A549 treated with AZD2906 at 1 μM for 4 hours (cell line): ENCODE measurements around the gene ZNF792. TPM values are rescaled to one million over a fixed set of nuclear protein-coding genes. Genes with fewer than 3 reads are reported as not detected.

Experiments used
- total RNA-seq: library from RNA; stranded (reverse); fragments of 200-300 nt; extraction: Qiagen RNA extraction; gene quantifications from 5 replicates; pipeline ENCODE4 v1.2.3, GENCODE V29; 2022

Gene ZNF792
- total RNA-seq: 1.3 to 2.1 TPM (median 1.5 TPM) in 5 replicates

GRCh38 chr19:34963573-34964406, at the start of gene ZNF792:
ZNF792 (minus strand) TSS chr19:34964229; CDS start chr19:34963662, 567 bp downstream.

DNA sequence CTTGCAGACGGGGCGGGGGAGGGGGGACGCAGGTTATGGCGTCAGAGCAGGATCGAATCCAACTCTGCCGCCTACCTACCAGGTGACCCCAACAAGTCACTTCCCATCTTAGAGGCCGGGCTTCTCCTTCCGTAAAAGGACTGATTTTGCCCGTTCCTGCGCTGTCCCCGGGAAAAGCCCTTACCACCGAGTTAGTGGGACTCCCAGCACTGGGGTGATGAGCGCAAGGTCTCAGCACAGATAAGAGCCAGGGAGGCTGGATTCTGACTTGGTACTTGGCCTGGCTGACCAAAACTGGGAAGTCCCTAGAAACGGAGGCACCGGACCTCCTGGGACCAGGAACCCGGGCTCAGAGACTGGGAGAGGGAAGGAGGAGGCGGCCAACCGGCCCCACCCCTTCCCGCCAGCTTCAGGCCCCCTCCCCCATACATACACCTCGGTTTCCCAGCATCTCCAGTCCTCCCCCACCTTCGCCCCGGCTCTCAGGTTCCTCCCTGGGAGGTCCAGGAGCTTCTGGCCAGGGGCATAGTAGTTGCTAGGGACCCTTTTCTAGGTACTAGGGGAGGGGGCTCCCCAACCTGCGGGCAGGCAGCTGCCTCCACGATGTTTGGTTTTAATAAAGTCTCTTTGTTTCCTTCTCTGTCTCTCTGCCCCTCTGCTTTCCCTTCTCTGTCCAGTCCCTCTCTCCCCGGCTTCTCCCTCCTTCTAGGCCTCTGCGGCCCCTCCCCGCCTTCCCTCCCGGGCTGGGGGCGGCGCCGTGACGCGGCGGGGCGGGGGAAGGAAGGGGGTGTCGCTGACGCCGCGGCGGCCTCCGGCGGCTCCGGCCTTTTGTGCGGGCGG, 35.7 kb upstream of the ZNF792 start, which contains the start of gene GRAMD1A:
GRAMD1A (plus strand) TSS at position 826 of the 840 bp plus-strand sequence. CDS start 156 bp downstream, outside the sequence.

GRCh38 chr19:34926685-34927375, 37.2 kb downstream of the ZNF792 start, which contains the start of gene ZNF30:
ZNF30 (plus strand) TSS chr19:34926903; CDS start chr19:34929948, 3,045 bp downstream.

Other genes with a start within 250 kb of the ZNF792 start
- 7.9 to 12.0 TPM (median 10.6 TPM) in 5 replicates for gene ZNF181, start 230.0 kb downstream of the ZNF792 start, total RNA-seq
- gene ZNF599, start 191.0 kb downstream of the ZNF792 start, total RNA-seq: 2.0 to 3.0 TPM (median 2.7 TPM) in 5 replicates
- 4.4 to 6.0 TPM (median 4.8 TPM) in 5 replicates for gene ZNF30, start 37.3 kb downstream of the ZNF792 start, total RNA-seq
- 131 to 148 TPM (median 145 TPM) in 5 replicates for gene GRAMD1A, start 36.1 kb upstream of the ZNF792 start, total RNA-seq
- 11.1 to 20.6 TPM (median 20.1 TPM) in 5 replicates for gene SCN1B, start 66.2 kb upstream of the ZNF792 start, total RNA-seq
- 0.08 to 0.11 TPM (median 0.09 TPM) in 5 replicates for gene HPN, start 77.5 kb upstream of the ZNF792 start, total RNA-seq
- gene FXYD3, start 151.6 kb upstream of the ZNF792 start, total RNA-seq: 0.50 to 0.91 TPM (median 0.80 TPM) in 5 replicates
- gene LGI4, start 170.8 kb upstream of the ZNF792 start, total RNA-seq: 0.10 to 0.41 TPM (median 0.28 TPM) in 5 replicates
- gene FXYD1, start 174.6 kb upstream of the ZNF792 start, total RNA-seq: 0.10 to 0.83 TPM (median 0.31 TPM) in 5 replicates
- 0.13 to 0.27 TPM (median 0.17 TPM) in 4 of 5 replicates, not detected in the other for gene FXYD7, start 179.0 kb upstream of the ZNF792 start, total RNA-seq
- gene FXYD5, start 190.5 kb upstream of the ZNF792 start, total RNA-seq: 179 to 222 TPM (median 213 TPM) in 5 replicates